IMR-90 (cell line): Measurements from ENCODE around the gene SLC35F3. TPM values are rescaled to one million over a fixed set of nuclear protein-coding genes. Genes with fewer than 3 reads are reported as not detected.

Experiments
- ATAC-seq: fragments of 200-7000 bp; cut with Tn5 transposase; 2 replicates; pipeline ENCODE4 v1.9.1; 2020; ENCODE audit warnings: low read depth, mild to moderate bottlenecking, moderate library complexity
- BruUV-seq: library from RNA; stranded (reverse); fragments of 400-500 nt; replicated peaks from 2 replicates; lab custom pipeline; 2021; lab: Mats Ljungman, UMichigan
- CTCF ChIA-PET: fragments of 300-600 bp; formaldehyde crosslinking; extraction: SDS; loops from one replicate; lab custom pipeline; 2021; ENCODE audit warnings: antibody characterized with exemption; lab: Yijun Ruan, JAX
- POLR2A ChIA-PET: fragments of 300-600 bp; sonication (Branson Sonifier 250); formaldehyde crosslinking; loops from one replicate; lab custom pipeline; 2022; ENCODE audit warnings: antibody characterized with exemption; ENCODE audit not compliant: unreplicated experiment; lab: Charles Lee
- DNase-seq: peaks from one replicate; pipeline ENCODE4 v3.0.0; 2013
- H2AFZ ChIP-seq: replicated peaks from 2 replicates; pipeline ENCODE3; 2013; ENCODE audit warnings: low read length, mild to moderate bottlenecking; ENCODE audit not compliant: poor library complexity
- H2AK5ac ChIP-seq: 2 replicates; pipeline ENCODE4 v1.6.1; 2013; ENCODE audit warnings: low read depth, low read length, inconsistent platforms
- H2AK9ac ChIP-seq: replicated peaks from 2 replicates; pipeline ENCODE3; 2013; ENCODE audit warnings: mild to moderate bottlenecking, low read depth, low read length, moderate library complexity; ENCODE audit not compliant: poor library complexity
- H2BK120ac ChIP-seq: 2 replicates; pipeline ENCODE4 v1.6.1; 2013; ENCODE audit warnings: low read depth, low read length, inconsistent platforms
- H2BK15ac ChIP-seq: 3 replicates; pipeline ENCODE4 v1.6.1; 2013; ENCODE audit warnings: low read depth, low read length, inconsistent platforms
- H2BK20ac ChIP-seq: 2 replicates; pipeline ENCODE4 v1.6.1; 2013; ENCODE audit warnings: low read depth, mild to moderate bottlenecking, inconsistent platforms, low read length, moderate library complexity
- H2BK5ac ChIP-seq: 2 replicates; pipeline ENCODE4 v1.6.1; 2013; ENCODE audit warnings: mild to moderate bottlenecking, low read depth, low read length, inconsistent platforms; ENCODE audit not compliant: poor library complexity, severe bottlenecking
- H3K14ac ChIP-seq: replicated peaks from 2 replicates; pipeline ENCODE4 v1.6.1; 2013; ENCODE audit warnings: low read depth, low read length, inconsistent platforms
- H3K18ac ChIP-seq: 2 replicates; pipeline ENCODE4 v1.6.1; 2013; ENCODE audit warnings: low read depth, low read length, control low read depth
- H3K23ac ChIP-seq: 2 replicates; pipeline ENCODE4 v1.6.1; 2013; ENCODE audit warnings: low read depth, low read length, inconsistent platforms
- H3K27ac ChIP-seq: 2 replicates; pipeline ENCODE4 v1.5.1; 2013; ENCODE audit warnings: mild to moderate bottlenecking, control low read depth, low read length; ENCODE audit not compliant: insufficient read depth
- H3K27me3 ChIP-seq: 2 replicates; pipeline ENCODE4 v1.6.1; 2013; ENCODE audit warnings: low read length; ENCODE audit not compliant: control insufficient read depth, insufficient read depth
- H3K36me3 ChIP-seq: 2 replicates; pipeline ENCODE4 v1.6.1; 2013; ENCODE audit warnings: low read length, mixed read lengths; ENCODE audit not compliant: control insufficient read depth, insufficient read depth
- H3K4ac ChIP-seq: 2 replicates; pipeline ENCODE4 v1.6.1; 2013; ENCODE audit warnings: low read depth, low read length, inconsistent platforms
- H3K4me1 ChIP-seq: 2 replicates; pipeline ENCODE4 v1.6.1; 2013; ENCODE audit warnings: low read length, mixed read lengths; ENCODE audit not compliant: control insufficient read depth, insufficient read depth
- H3K4me2 ChIP-seq: 2 replicates; pipeline ENCODE4 v1.6.1; 2013; ENCODE audit warnings: low read depth, mild to moderate bottlenecking, control low read depth, low read length, moderate library complexity
- H3K4me3 ChIP-seq: 2 replicates; pipeline ENCODE4 v1.5.1; 2013; ENCODE audit warnings: low read depth, mild to moderate bottlenecking, control low read depth, low read length, moderate library complexity; ENCODE audit not compliant: insufficient read depth
- H3K56ac ChIP-seq: 2 replicates; pipeline ENCODE4 v1.6.1; 2013; ENCODE audit warnings: low read length, inconsistent platforms; ENCODE audit not compliant: insufficient read depth; ENCODE audit errors: extremely low read depth
- H3K79me1 ChIP-seq, 2 experiments: 2 replicates each; pipeline ENCODE4 v1.6.1; 2013; ENCODE audit warnings: low read length in 2 of 2, inconsistent platforms in 1 of 2, low read depth in 1 of 2
- H3K9ac ChIP-seq: 2 replicates; pipeline ENCODE4 v1.6.1; 2013; ENCODE audit warnings: low read depth, low read length, control low read depth
- H3K9me1 ChIP-seq: 2 replicates; pipeline ENCODE4 v1.6.1; 2013; ENCODE audit warnings: low read length, inconsistent platforms; ENCODE audit not compliant: insufficient read depth
- H3K9me3 ChIP-seq: 2 replicates; pipeline ENCODE4 v1.6.1; 2013; ENCODE audit warnings: low read length; ENCODE audit not compliant: control insufficient read depth, insufficient read depth
- H4K20me1 ChIP-seq: 2 replicates; pipeline ENCODE4 v1.6.1; 2013; ENCODE audit warnings: low read length, inconsistent platforms; ENCODE audit not compliant: insufficient read depth
- H4K5ac ChIP-seq: 2 replicates; pipeline ENCODE4 v1.6.1; 2013; ENCODE audit warnings: mild to moderate bottlenecking, low read depth, low read length, control low read depth
- H4K8ac ChIP-seq, 2 experiments: 2 replicates each; pipeline ENCODE4 v1.6.1; 2013; ENCODE audit warnings: low read depth in 2 of 2, low read length in 2 of 2, control low read depth in 1 of 2, inconsistent platforms in 1 of 2
- H4K91ac ChIP-seq: 2 replicates; pipeline ENCODE4 v1.6.1; 2013; ENCODE audit warnings: low read depth, low read length, inconsistent platforms; ENCODE audit not compliant: insufficient read depth
- BHLHE40 ChIP-seq: fragments of 150-350 bp; IDR thresholded peaks from 2 replicates; pipeline ENCODE4 v1.6.1; 2016; ENCODE audit warnings: mild to moderate bottlenecking, low read depth, low read length
- CHD1 ChIP-seq: IDR thresholded peaks from 2 replicates; pipeline ENCODE4 v1.6.1; 2012; ENCODE audit warnings: low read depth, low read length, improper control_type of control experiment
- CTCF ChIP-seq: conservative IDR thresholded peaks from 2 replicates; pipeline ENCODE4 v1.5.1; 2012; ENCODE audit warnings: mild to moderate bottlenecking, low read depth, low read length, improper control_type of control experiment
- ELK1 ChIP-seq: fragments of 150-350 bp; IDR thresholded peaks from 2 replicates; pipeline ENCODE4 v1.6.1; 2016; ENCODE audit warnings: low read depth, mild to moderate bottlenecking, low read length, moderate library complexity, borderline replicate concordance
- MAFK ChIP-seq: IDR thresholded peaks from 2 replicates; pipeline ENCODE4 v1.6.1; 2012; ENCODE audit warnings: low read depth, low read length, improper control_type of control experiment
- MXI1 ChIP-seq: IDR thresholded peaks from 2 replicates; pipeline ENCODE4 v1.6.1; 2012; ENCODE audit warnings: low read depth, mild to moderate bottlenecking, low read length, moderate library complexity, borderline replicate concordance
- NFE2L2 ChIP-seq: fragments of 150-350 bp; IDR thresholded peaks from 2 replicates; pipeline ENCODE4 v1.6.1; 2016; ENCODE audit warnings: low read depth, mild to moderate bottlenecking, low read length
- POLR2A ChIP-seq: IDR thresholded peaks from 2 replicates; pipeline ENCODE4 v1.6.1; 2012; ENCODE audit warnings: mild to moderate bottlenecking, low read depth, low read length
- SMC3 ChIP-seq: fragments of 150-350 bp; IDR thresholded peaks from 2 replicates; pipeline ENCODE4 v1.6.1; 2016; ENCODE audit warnings: low read depth, mild to moderate bottlenecking, antibody characterized with exemption, low read length, moderate library complexity
- USF2 ChIP-seq: fragments of 150-350 bp; IDR thresholded peaks from 2 replicates; pipeline ENCODE4 v1.6.1; 2017; ENCODE audit warnings: mild to moderate bottlenecking, antibody characterized with exemption, low read length, low read depth
- WGBS, 2 experiments: methylation state at CpG; one replicate each; pipeline versions ENCODE4 v1.1.5 to v1.1.7; 2013; ENCODE audit warnings: missing lambda C conversion rate in 2 of 2; ENCODE audit not compliant: insufficient read length in 1 of 2; ENCODE audit errors: extremely low coverage in 2 of 2; 5-methylcytosine and 5-hydroxymethylcytosine counted together
- dilution Hi-C: fragments of 300-500 bp; cut with HindIII; formaldehyde crosslinking; loops from one replicate; pipeline ENCODE4 v1.14.3; 2018; ENCODE audit warnings: low sequenced_read_pairs; ENCODE audit not compliant: unreplicated experiment
- in situ Hi-C: fragments of 300-500 bp; cut with MboI; formaldehyde crosslinking; loops from 3 replicates; pipeline ENCODE4 v1.14.3; 2019; ENCODE audit warnings: low sequenced_read_pairs, inconsistent platforms, mixed read lengths
- intact Hi-C: fragments of 100-400 bp; cut with micrococcal nuclease; formaldehyde crosslinking; loops from 2 replicates; pipeline ENCODE4 v1.10.0; 2022
- polyA plus RNA-seq, 3 experiments: library from polyadenylated mRNA; depleted of rRNA; stranded (reverse); fragments of >200 nt; gene quantifications; 2 replicates each; pipeline ENCODE4 v1.2.3, GENCODE V29; 2012; ENCODE audit warnings: low replicate concordance in 1 of 3
- total RNA-seq: library from RNA; depleted of rRNA; stranded (reverse); fragments of >200 nt; gene quantifications from 2 replicates; pipeline ENCODE4 v1.2.3, GENCODE V29; 2012

The SLC35F3 gene
- total and polyA plus RNA-seq, 2 of the 4 experiments (the other 2 are of a cell fraction): under 0.01 to 0.17 TPM

GRCh38 chr1:234253732-234254131 lies 349.3 kb downstream of the SLC35F3 start:
- intact Hi-C loops: no loop called here
- Histone ChIP-seq H3K4me3 (no peak overlapping the region), H2BK15ac (no peak overlapping the region), H3K79me1 (no peaks in the 10 kb centered on the region), H3K27ac (no peak overlapping the region), H4K20me1 (no peaks in the 10 kb centered on the region), H4K5ac (no peak overlapping the region), H3K4me2 (no peak overlapping the region), H3K9me3 (no peaks in the 10 kb centered on the region; the same call in none of the 2 replicates), H3K9me1 (no peaks in the 10 kb centered on the region), H3K14ac (no peak overlapping the region), H3K23ac (no peak overlapping the region), H3K4me1 (no peaks in the 10 kb centered on the region), H3K27me3 (no peaks in the 10 kb centered on the region), H4K91ac (no peak overlapping the region), H3K18ac (no peak overlapping the region), H2BK5ac (no peak overlapping the region), H3K9ac (no peak overlapping the region), H2BK120ac (no peak overlapping the region), H3K36me3 (no peaks in the 10 kb centered on the region), H2AK9ac (no peak overlapping the region), H3K56ac (no peak overlapping the region), H2AFZ (no peak overlapping the region), H2BK20ac (no peak overlapping the region), H2AK5ac (no peak overlapping the region), H3K4ac (no peak overlapping the region), H4K8ac (no peak overlapping the region)
- no TSS peak for BruUV-seq
- ChIA-PET CTCF (no interaction called here), POLR2A (no interaction called here)
- in situ Hi-C loops: no loop called here
- TF ChIP-seq USF2 (no peak), BHLHE40 (no peak), MXI1 (no peak), MAFK (no peak), POLR2A (no peak), NFE2L2 (no peak), ELK1 (no peak), CHD1 (no peak), SMC3 (no peak), CTCF (no peak)
- WGBS, 2 experiments: no CpG with 5 or more reads among the region's 1 CpG
- dilution Hi-C loops: no loop called here
- ATAC-seq (no peak), DNase-seq (no peak)
